ENCODE results near the gene C5orf46. TPM values are rescaled to one million over a fixed set of nuclear protein-coding genes. Genes with fewer than 3 reads are reported as not detected.

C5orf46 gene
- total and polyA plus RNA-seq, 2 experiments from 2014 or later: 0.40 TPM; not detected in 1

DNA sequence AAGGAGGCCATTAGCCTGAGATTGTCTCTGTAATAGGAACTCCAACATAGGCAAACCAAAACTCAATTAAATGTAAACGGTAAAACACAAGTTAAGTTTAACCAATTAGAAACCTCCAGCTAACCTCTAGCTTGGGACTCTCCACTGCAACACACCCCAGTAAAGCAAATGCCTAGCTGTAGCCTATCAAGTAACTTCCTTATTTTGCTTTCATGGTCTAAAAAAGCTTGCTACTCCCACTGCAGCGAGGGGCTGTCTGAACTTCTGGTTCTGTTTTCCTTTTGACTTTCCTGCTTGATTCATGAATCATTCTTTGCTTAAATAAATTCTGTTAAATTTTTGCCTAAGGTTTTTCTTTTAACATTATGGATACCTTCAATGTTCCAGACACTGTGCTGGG is 24.4 kb upstream of the C5orf46 start (continued):
- TF ChIP-seq ZNF462 (CRISPR knock-in tag; IDR thresholded peaks at IDR 0.05): no peak

DNA sequence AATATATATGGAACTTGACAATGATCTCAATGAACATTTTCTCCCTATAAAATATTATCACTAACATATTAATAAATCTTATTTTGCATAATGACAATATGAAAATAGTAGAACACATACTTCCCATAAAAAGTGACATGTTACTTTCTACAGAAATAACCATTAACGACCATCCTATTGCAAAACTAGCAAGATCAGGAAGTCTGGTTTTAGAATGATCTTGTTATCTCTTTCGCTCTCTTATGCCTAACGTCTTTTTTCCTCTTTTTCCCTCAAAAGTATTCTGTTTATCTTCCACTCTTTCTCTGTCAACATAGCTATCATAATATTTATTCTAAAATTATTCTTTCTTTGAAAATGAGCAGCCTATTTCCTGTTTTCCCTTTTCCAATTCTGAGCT is 21.6 kb upstream of the C5orf46 start:
- H3K27ac ChIP-seq (ENCODE audit: low read depth): no peak overlapping the region
- H3K27me3 ChIP-seq (ENCODE audit: insufficient read depth): no peaks in the 10 kb centered on the region
- Mint-ChIP-seq H3K27ac (no peak overlapping the region), H3K27me3 (ENCODE audit: insufficient read depth, low read depth, poor library complexity) (no peaks in the 10 kb centered on the region), H3K36me3 (ENCODE audit: low read depth) (no peaks in the 10 kb centered on the region), H3K4me1 (peaks cover 4% of the 10 kb centered on the region), H3K9me3 (no peaks in the 10 kb centered on the region), H3K4me3 (no peak overlapping the region)
- H2AFZ ChIP-seq: no peak overlapping the region
- H3K4me3 ChIP-seq: no peak overlapping the region
- H4K20me1 ChIP-seq (replicated peaks; ENCODE audit: insufficient read depth): no peaks in the 10 kb centered on the region
- H3K36me3 ChIP-seq (ENCODE audit: insufficient read depth): no peaks in the 10 kb centered on the region
- H3K79me2 ChIP-seq (replicated peaks; ENCODE audit: insufficient read depth): no peaks in the 10 kb centered on the region
- H3K9me2 ChIP-seq (ENCODE audit: insufficient read depth): peaks cover 4% of the 10 kb centered on the region; the same call in 1 of the 2 replicates
- H3K4me2 ChIP-seq: no peak overlapping the region
- DNase-seq (ENCODE audit: low spot score): no peak
- H3F3A ChIP-seq (replicated peaks; ENCODE audit: low read depth): no peaks in the 10 kb centered on the region; the same call in 1 of the 2 replicates
- H3K4me1 ChIP-seq (ENCODE audit: insufficient read depth): no peaks in the 10 kb centered on the region; the same call in 1 of the 2 replicates
- no peak for ATAC-seq
- TF ChIP-seq JUNB (IDR thresholded peaks at IDR 0.05; ENCODE audit: unreplicated experiment) (no peak), CREB1 (CRISPR knock-in tag; IDR thresholded peaks at IDR 0.05; ENCODE audit: low read depth) (no peak), NANOG (IDR thresholded peaks at IDR 0.05; ENCODE audit: borderline replicate concordance) (no peak), EZH2phosphoT487 (IDR thresholded peaks at IDR 0.05; ENCODE audit: unreplicated experiment) (no peak), POLR2AphosphoS5 (IDR thresholded peaks at IDR 0.05; ENCODE audit: low read depth) (no peak), ZNF462 (CRISPR knock-in tag; IDR thresholded peaks at IDR 0.05) (no peak), ZNF114 (CRISPR knock-in tag; IDR thresholded peaks at IDR 0.05) (no peak)

Measured in GM23338 (cell line).